Sigmoid colon (tissue), 7 donors: ENCODE data around the gene NEURL1B. TPM values are rescaled to one million over a fixed set of nuclear protein-coding genes. Genes with fewer than 3 reads are reported as not detected.

Experiments
- DNase-seq: peaks from one replicate; pipeline ENCODE4 v3.0.0-alpha.2; 2019
- H3K27ac ChIP-seq, 4 donors: fragments of 200-600 bp; sonication (generic); one replicate each; pipeline ENCODE4 v1.5.1; 2016 to 2019; ENCODE audit warnings: mild to moderate bottlenecking in 1 of 4
- H3K27me3 ChIP-seq, 3 donors: fragments of 200-600 bp; sonication (generic); one replicate each; pipeline ENCODE4 v1.5.1; 2019; ENCODE audit warnings: mild to moderate bottlenecking in 1 of 3
- H3K36me3 ChIP-seq, 4 donors: fragments of 200-600 bp; sonication (generic); one replicate each; pipeline ENCODE4 v1.5.1; 2016 to 2019
- H3K4me1 ChIP-seq, 4 donors: fragments of 200-600 bp; sonication (generic); one replicate each; pipeline ENCODE4 v1.5.1; 2017 to 2019
- H3K4me3 ChIP-seq, 4 donors: fragments of 200-600 bp; sonication (generic); one replicate each; pipeline ENCODE4 v1.5.1; 2017 to 2019; ENCODE audit warnings: mild to moderate bottlenecking in 2 of 4, moderate library complexity in 1 of 4
- H3K9me3 ChIP-seq, 4 donors: fragments of 200-600 bp in 3 of 4; sonication (generic) in 3 of 4; one replicate each; pipeline versions ENCODE4 v1.5.1 to v1.6.1; 2013 to 2019
- CTCF ChIP-seq, 4 experiments: fragments of 450-650 bp in 3 of 4; fragments of 200-600 bp in 1 of 4; IDR thresholded peaks; one replicate each; pipeline ENCODE4 v1.5.1; 2016 to 2019; ENCODE audit warnings: antibody characterized with exemption in 4 of 4, mild to moderate bottlenecking in 3 of 4, moderate library complexity in 2 of 4
- EP300 ChIP-seq, 4 donors: sonication (generic); formaldehyde crosslinking; IDR thresholded peaks; one replicate each; pipeline ENCODE4 v1.6.1; 2017; ENCODE audit warnings: antibody characterized with exemption in 4 of 4
- POLR2A ChIP-seq, 2 donors: fragments of 450-650 bp; IDR thresholded peaks; one replicate each; pipeline ENCODE4 v1.6.1; 2016; ENCODE audit warnings: antibody characterized with exemption in 2 of 2, mild to moderate bottlenecking in 2 of 2, moderate library complexity in 2 of 2
- POLR2AphosphoS5 ChIP-seq, 4 donors: sonication (generic); formaldehyde crosslinking; IDR thresholded peaks; one replicate each; pipeline ENCODE4 v1.6.1; 2017; ENCODE audit warnings: antibody characterized with exemption in 4 of 4
- WGBS, 2 donors: extraction: QIAGEN DNeasy Blood & Tissue Kit; methylation state at CpG; one replicate each; pipeline ENCODE4 v1.1.7; 2013; 5-methylcytosine and 5-hydroxymethylcytosine counted together
- intact Hi-C: fragments of 100-400 bp; cut with DNase I; formaldehyde crosslinking; loops from one replicate; pipeline ENCODE4 v1.15.1; 2023
- polyA plus RNA-seq, 3 donors: library from polyadenylated mRNA; stranded (reverse); fragments of 200-250 nt; gene quantifications; one replicate each; pipeline ENCODE4 v1.2.3, GENCODE V29; 2013
- total RNA-seq, 4 donors: library from RNA; depleted of rRNA; stranded (reverse); fragments of >200 nt; gene quantifications; one replicate each; pipeline ENCODE4 v1.1.0, GENCODE V29; 2016
- donor health status: healthy with polysubstance abuse.
- donor health status: Bipolar disorder and iron deficiency.
- donor health status: healthy.

The NEURL1B gene
- total and polyA plus RNA-seq, 7 donors, result 12.6 to 53.2 (median 32.9) TPM

- peaks cover 0 to 55% (median 52%) of the 10 kb centered on the region in 4 donors for H3K4me1 ChIP-seq
- H3K4me3 ChIP-seq, result no peak overlapping the region
- intact Hi-C loops, result no loop called here
- no peaks in the 10 kb centered on the region for H3K9me3 ChIP-seq
- peak overlapping the region; percentile 40 to 83 (median 72) for H3K27ac ChIP-seq
- TF ChIP-seq CTCF (IDR thresholded peaks at IDR 0.05), result no peak
- TF ChIP-seq EP300 (IDR thresholded peaks at IDR 0.05), result no peak
- no peak for TF ChIP-seq POLR2A (IDR thresholded peaks at IDR 0.05)
- no peak for TF ChIP-seq POLR2AphosphoS5 (IDR thresholded peaks at IDR 0.05)
- WGBS, 2 donors, result 95% methylated on average over 37 of the region's 37 CpGs
- H3K36me3 ChIP-seq, result peaks cover 0 to 41% (median 17%) of the 10 kb centered on the region in 4 donors
- H3K27me3 ChIP-seq, result no peaks in the 10 kb centered on the region
- DNase-seq, result no peak
Measured at GRCh38 chr5:172686539-172687390, 45.7 kb downstream of the NEURL1B start.

- Histone ChIP-seq H3K36me3 (peaks cover 0 to 41% (median 17%) of the 10 kb centered on the region in 4 donors), H3K4me3 (no peak overlapping the region), H3K9me3 (no peaks in the 10 kb centered on the region), H3K27ac (peak overlapping the region; percentile 62 to 83 (median 76)), H3K27me3 (no peaks in the 10 kb centered on the region), H3K4me1 (peaks cover 0 to 62% (median 60%) of the 10 kb centered on the region in 4 donors)
- TF ChIP-seq POLR2AphosphoS5 (IDR thresholded peaks at IDR 0.05), result no peak
- TF ChIP-seq CTCF (IDR thresholded peaks at IDR 0.05), result no peak
- no peak for TF ChIP-seq POLR2A (IDR thresholded peaks at IDR 0.05)
- no peak for TF ChIP-seq EP300 (IDR thresholded peaks at IDR 0.05)
- intact Hi-C loops, result loop anchor here (2.0 kb wide), 1 partner anchor 45 kb away; no protein-coding TSS in a partner anchor
- WGBS, 2 donors, result 19 to 58% methylated on average over 4 of the region's 4 CpGs
- no peak for DNase-seq
Measured at GRCh38 chr5:172687940-172688339, 46.9 kb downstream of the NEURL1B start.

- peak overlapping the region; percentile 62 to 83 (median 76) for H3K27ac ChIP-seq
- peaks cover 0 to 69% (median 65%) of the 10 kb centered on the region in 4 donors for H3K4me1 ChIP-seq
- no peaks in the 10 kb centered on the region for H3K27me3 ChIP-seq
- intact Hi-C loops, result loop anchor here (2.0 kb wide), 1 partner anchor 46 kb away; no protein-coding TSS in a partner anchor
- no peak for DNase-seq
- H3K9me3 ChIP-seq, result no peaks in the 10 kb centered on the region
- no peak overlapping the region for H3K4me3 ChIP-seq
- H3K36me3 ChIP-seq, result peaks cover 0 to 41% (median 17%) of the 10 kb centered on the region in 4 donors
- TF ChIP-seq CTCF (IDR thresholded peaks at IDR 0.05), result no peak
- TF ChIP-seq POLR2AphosphoS5 (IDR thresholded peaks at IDR 0.05), result peak in 1 of 4 donors; percentile 22
- WGBS, 2 donors, result 29 to 35% methylated on average over 11 of the region's 11 CpGs
Measured at GRCh38 chr5:172688349-172689217, 47.5 kb downstream of the NEURL1B start.

GRCh38 chr5:172689218-172689572 is 48.1 kb downstream of the NEURL1B start:
- peaks cover 0 to 34% (median 14%) of the 10 kb centered on the region in 4 donors for H3K36me3 ChIP-seq
- H3K27ac ChIP-seq, result peak overlapping the region; percentile 62 to 83 (median 76)
- no peaks in the 10 kb centered on the region for H3K27me3 ChIP-seq
- H3K9me3 ChIP-seq, result no peaks in the 10 kb centered on the region
- no peak for TF ChIP-seq CTCF (IDR thresholded peaks at IDR 0.05)
- TF ChIP-seq EP300 (IDR thresholded peaks at IDR 0.05), result no peak
- no peak for TF ChIP-seq POLR2A (IDR thresholded peaks at IDR 0.05)
- peak in 1 of 4 donors; percentile 29 for TF ChIP-seq POLR2AphosphoS5 (IDR thresholded peaks at IDR 0.05)
- H3K4me3 ChIP-seq, result no peak overlapping the region
- H3K4me1 ChIP-seq, result peaks cover 0 to 75% (median 70%) of the 10 kb centered on the region in 4 donors
- intact Hi-C loops, result loop anchor here (2.0 kb wide), 1 partner anchor 46 kb away; no protein-coding TSS in a partner anchor
- peak; percentile 64 for DNase-seq
- 16 to 41% methylated on average over 7 of the region's 7 CpGs for WGBS, 2 donors
